HG02588 (cell line): ENCODE data around the gene DCTN2.

Experiments used
- ATAC-seq: cut with Tn5 transposase; IDR thresholded peaks from one replicate; pipeline ENCODE4 v1.9.1; 2021; ENCODE audit warnings: mild to moderate bottlenecking, moderate library complexity; ENCODE audit not compliant: unreplicated experiment

The DCTN2 gene

DNA sequence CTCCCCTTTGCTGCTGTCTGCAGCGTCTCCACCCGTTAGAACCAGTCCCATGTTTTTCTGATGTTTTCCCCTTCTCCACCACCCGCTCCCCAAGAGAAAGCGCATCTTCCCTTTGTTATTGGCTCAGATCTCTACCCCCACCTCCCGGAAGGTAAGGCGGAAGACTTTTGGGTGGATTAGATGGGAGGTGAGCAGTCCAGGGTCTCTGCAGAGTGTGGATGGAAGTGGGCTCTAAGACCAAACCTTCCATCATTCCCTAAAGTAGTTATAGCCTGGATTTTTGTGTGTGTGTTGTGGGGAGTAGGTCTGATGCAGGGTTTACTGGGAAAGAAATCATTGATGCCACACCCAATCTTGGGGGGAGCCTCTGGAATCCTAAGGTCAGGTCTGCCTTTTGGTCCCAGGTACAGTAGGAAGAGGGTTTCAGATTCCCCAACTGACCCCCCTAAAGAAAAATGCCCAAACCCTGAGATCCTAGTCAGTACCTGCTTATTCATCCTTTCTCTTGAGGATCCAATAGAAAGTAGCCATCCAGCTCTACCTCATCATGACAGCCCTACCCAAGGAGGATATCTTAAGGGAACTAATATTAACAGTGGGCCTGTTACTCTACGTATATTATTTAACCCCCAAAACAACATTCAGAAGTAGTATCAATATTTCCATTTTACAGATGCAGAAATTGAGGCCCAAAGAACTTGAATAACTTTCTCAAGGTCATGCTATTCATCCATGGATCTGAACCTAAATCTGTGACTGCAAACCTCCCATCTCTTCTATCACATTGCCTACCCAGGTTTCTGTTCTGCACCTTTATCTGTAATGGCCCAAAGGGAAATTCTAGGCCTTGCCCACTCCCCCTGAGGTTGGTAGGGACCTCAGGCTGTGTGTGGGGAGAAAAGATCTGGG lies 3.9 kb upstream of the DCTN2 start:
- no peak for ATAC-seq

DNA sequence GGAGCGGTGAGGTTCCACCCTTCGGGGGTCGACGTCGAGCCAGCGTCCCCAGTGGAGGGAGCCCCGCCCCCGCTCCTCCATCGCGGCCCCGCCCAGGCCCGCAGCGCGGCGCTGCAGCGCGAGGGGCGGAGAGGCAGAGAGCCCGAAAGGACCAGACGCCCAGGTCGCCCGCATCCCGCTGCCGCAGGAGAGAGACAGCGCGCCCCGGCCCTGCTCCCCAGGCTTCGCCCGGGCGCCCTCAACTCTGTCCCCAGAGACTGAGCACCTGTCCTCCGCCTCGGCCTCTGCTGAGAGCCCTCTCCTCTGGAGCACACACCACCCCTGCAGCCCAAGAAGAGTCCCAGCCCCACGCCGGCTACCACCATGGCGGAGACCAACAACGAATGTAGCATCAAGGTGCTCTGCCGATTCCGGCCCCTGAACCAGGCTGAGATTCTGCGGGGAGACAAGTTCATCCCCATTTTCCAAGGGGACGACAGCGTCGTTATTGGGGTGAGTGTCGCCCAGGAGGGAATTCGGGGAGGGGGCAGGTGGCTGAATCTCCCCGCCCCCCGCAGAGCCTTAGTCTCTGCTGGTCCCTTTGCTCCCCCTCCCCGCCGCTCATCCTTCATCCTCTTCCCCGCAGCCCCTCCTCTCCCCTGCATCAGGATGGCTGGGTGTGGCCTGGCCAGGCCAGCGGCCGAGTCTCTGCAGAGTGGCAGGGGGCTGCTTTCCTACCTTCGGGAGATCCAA lies 3.1 kb upstream of the DCTN2 start, which contains the start of gene KIF5A:
TSS of gene KIF5A (plus strand) at position 136 of the 732 bp plus-strand sequence. CDS start at position 364, 228 bp downstream.
- no peak for ATAC-seq

DNA sequence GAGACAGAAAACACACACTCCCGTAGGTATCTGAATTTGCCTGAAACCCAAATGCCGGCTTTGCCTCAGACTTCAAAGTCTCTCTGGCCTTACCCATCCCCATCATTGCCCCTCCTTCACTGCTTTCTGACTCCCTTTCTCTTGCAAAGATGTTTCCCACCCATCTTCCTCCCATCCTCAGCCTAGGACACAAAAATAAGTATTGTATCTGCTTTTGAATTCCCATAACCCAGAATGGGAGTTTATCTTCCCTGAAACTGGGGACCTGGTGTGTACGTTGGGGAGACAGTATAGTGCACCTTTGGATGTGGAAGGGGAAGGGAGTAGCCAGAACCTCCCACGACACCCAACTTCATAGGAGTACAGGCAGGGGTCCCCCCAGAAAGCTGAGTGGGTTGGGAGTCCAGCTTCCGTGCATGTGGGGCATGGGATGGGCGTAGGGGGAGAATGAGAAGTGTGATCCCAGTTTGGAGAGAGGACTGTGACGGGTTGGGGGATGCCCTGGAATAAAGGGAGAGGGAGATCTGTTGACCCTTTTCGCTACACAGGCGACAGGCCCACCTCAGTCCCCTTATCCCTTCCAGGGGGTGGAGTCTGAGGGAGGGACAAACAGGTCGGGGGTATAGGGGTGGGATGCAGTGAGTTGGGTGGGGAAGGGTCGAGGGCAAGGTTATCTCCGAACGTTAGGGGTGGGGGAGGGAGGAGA lies 2.4 kb upstream of the DCTN2 start:
- ATAC-seq: no peak

DNA sequence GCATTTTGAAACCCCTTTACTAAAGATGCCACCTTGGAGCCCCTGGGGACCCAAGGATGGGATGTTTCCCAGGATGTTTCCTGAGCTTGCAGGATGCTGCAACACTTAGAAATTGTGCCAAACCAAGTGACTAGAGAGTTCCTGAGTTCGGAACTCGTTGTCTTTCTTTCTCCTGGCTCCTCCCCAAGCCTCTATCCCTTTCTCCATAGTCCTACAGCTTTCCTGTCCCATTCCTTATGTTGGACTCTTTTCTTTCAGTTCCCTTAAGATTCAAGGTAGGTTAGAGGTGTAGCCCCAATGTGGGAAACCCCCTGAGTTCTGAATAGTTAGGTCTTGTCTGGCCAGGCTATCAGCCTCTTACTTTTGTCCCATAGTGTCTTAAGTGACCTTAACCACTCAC lies 1.5 kb upstream of the DCTN2 start:
- no peak for ATAC-seq

DNA sequence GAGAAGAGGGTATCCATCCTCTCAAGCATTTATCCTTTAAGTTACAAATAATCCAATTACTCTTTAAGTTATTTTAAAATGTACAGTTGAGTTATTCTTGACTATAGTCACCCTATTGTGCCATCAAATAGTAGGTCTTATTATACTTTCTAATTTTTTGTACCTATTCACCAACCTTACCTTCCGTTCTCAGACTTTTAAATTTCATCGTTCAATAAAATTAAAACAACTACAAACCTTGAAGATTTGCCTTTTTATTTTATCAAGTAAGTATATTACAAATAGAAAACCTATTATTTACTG lies 972 bp upstream of the DCTN2 start:
- no peak for ATAC-seq

DNA sequence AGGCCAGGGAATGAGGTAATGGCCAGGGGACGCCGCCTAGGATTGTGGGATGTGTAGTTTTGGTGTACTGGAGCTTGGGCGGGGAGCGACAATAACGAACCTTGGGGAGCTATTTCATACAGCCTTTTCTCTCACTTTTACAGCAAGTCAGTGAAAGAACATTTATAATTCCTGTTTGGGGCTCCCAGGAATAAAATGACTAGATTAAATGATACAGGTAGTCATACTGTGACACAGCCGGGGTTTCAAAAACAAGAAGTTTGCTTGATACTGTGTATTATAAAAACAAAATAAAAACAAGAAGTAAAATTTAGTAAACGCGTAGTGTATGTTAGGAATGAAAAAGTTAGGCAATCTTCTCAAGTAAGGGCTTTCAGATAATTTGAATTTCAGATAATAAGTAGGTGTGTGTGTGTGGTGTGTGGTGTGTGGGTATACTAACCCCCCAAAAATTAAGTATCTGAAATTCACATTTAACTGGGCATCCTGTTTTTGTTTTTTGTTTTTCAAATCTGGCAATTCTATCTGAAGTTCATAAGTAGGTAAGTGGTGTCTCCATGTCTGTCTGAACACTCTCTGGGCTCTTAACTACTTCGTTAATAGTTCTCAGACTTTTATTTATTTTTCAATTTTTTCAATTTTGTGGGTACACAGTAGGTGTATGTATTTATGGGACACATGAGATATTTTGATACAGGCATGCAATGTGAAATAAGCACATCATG lies 458 bp upstream of the DCTN2 start:
- ATAC-seq: no peak

DNA sequence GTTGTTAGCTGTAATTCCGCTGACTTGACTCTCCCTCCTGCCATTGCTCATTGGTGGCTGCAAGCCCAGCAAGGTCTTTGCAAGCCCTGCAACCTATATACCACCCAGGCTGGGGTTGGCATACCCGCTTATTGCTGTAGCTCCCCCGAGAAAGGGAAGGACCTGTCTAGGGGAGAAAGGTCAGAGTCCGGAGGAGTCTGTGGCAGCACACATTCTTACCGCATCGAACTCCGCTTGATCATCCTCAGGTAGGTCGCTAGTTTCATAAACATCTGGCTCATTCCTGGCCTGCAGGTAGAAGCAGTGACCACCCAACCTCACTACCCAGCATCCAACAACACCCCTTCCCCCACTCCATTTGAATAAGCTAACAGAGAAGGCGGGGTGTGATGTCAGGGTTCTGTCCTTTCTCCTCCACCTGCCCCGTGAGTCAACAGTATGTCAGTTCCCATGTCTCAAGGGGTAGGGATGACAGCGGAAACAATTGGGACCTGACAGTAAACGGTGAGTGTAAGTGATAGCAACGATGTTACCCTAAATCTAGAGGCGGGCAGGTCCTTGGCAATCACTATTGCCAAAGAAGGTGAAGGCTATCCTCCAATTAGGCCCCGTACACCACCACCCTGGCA lies 1.1 kb downstream of the DCTN2 start:
- no peak for ATAC-seq

DNA sequence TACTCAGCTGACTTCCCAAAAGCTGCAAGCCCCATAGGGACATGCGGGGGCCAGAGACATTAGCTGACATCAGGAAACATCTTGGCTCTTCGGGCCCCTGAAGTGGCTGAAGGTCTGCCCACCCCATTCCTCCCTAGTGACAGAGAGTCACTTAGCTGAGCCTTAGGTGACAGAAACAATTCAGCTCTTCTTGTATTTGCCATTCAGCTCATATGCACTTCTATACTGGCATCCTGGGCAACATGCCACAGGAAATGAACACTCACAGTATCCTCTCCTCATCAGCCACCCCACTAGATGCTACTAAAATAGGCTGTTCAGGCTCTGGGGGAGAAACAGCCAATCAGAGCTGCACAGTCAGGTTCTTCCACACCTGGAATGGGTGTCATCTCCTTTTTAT lies 3.4 kb downstream of the DCTN2 start:
- ATAC-seq: no peak

DNA sequence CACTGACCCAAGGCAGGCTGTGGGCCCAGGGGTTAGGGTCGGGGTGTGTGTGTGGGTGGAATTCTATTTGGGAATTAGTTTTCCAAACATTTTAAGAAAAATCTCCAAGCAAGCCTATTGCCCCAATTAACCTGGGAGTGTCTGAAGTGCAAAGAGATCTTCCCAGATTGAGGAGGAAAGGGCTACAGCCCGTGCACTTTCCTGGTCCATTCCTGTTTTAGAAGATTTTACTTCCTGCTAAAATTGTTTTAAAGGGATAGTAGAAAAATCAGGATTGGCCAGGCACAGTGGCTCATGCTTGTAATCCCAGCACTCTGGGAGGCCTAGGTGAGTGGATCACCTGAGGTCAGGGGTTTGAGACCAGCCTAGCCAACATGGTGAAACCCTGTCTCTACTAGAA lies 5.3 kb downstream of the DCTN2 start:
- no peak for ATAC-seq

DNA sequence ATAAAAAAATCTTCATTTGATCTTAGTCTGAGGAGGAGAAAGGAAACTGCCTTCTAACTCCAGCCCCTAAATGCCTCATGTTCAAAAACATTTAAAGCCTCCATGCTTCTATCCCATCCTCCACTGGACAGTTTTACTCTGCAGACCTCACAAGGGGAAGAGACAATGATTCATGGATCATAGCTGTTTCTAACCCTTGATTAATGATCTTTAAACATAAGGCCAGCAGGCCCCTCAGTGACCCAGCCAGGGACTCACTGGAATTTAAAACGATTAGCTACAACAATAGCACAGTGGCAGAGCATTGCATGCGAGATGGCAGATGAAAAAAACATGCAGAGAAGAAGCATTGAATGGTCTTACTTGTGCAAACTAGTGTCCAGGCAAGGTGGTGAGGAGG lies 6.0 kb downstream of the DCTN2 start:
- ATAC-seq: no peak

DNA sequence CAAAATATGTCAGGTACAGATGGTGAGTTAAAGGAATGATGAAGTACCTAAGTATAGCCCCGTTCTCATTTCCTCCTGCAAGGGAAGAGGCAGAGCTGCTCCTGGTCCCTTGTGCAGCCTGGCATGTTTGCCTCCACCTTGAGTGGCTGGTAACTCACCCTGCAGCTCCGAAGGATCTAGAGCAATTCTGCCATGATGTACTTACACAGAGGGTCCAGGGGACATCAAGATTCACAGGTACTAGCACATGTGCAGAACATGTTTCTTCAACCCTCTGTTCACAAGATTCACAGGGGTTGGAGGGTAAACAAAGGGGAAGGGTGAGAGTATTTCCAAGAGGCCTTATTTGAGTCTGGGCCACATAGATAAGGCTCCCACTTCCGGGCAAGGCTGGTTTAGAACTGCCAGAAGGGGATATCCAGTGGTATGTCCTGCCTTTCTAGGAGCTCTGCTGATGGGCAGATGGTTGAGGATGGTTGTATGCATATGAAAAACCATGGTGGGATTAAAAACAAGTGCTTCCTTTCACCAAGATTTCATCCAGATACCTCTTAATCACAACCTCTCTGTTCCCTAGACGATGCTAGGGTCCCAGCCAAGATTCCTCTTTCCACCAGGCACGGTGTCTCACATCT lies 7.7 kb downstream of the DCTN2 start:
- ATAC-seq: no peak

DNA sequence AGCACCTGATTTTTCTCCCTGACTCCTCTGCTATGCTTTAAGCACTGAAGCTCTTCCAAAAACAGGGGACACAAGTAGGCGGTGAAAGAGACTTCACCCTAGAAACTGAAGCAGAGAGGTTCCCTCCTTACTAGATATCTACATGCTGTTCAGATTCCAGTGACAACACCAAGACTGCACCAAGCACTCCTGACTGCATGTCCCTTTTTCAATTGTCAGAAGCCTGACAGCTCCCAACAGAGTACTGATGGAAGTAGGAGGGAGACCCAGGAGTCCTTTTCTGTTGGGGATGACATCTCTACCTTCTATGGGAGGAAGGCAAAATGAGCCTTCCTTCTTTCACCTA lies 10.4 kb downstream of the DCTN2 start:
- no peak for ATAC-seq

DNA sequence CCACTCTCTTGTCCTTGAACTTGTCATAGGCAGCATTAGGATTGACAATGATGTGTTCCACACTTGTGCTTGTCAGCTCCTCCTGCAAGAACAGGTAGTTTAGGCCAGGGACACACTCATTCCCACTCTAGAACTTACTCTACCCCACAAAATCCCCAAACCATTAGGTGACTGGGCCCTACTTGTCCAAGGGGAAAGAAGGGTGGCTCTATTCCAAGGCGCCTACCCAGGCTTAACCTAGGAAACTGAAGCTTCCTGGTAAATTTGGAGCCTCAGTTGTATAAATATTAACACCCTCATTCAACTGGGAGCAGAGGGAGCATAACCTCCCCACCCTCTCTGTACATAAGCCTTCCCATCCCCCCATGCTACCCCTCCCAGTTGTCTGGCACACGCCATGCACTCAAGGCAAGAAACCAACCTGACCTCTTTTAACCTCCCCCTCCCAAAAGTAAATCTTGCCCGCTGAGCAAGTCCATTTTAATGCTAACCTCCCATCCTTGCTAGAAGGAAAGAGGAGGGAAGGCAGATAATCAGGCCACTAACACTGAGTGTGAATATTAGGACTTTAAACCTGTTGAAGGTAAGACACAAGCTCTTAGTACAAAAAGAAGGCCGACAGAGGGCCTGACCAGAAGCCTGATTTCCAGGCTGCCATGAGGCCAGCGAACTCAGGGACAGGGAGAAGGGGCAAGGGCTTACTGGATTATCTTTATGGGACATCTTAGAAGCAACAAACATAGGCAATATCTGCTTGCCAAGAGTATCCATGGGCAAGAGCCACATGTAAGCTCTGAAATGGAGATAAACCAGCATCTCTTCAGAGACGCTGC lies 11.0 kb downstream of the DCTN2 start:
- no peak for ATAC-seq

DNA sequence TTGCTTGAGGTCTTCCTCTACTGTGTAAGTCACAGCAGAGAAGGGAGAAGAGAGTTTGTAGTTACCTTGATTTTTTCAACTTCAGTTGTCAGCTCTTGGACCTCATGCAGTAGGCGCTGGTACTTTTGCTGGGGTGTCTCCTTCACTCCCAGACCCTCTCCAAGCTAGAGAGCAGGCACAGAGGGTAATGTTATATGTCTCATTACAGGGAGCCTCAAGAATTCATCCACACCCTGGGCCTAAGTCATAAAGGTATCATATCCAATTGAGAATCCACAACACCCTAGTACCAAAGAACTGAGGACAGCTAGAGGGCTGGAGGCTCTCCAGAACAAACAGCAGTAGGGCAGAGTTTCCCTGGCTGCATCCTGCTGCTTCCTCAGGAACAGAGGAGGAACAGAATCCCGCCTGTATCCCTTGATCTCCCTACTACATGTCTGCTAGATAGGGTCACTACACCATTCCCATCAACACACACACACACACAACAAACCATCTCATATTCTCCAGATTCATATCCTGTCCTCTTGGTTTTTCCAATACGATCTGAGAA lies 11.9 kb downstream of the DCTN2 start:
- no peak for ATAC-seq

DNA sequence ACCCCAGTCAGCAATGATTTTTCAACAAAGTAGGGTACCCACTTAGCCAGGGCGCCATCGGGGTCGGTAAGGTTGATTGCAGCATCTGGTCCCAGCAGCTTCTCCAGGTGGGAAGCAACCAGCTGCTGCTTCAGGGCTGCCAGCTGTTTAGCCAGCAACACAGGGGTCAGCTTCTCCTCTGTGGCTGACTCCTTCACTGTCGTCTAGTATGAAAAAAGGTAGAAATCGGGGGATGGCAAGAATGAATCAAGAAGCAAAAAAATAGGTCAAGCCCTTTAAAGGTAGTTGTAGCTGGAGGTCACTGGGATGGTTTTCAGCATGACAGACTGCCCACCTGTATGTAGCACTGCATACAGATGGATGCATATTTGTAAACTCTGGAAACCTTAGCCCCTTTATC lies 12.7 kb downstream of the DCTN2 start:
- ATAC-seq: no peak

DNA sequence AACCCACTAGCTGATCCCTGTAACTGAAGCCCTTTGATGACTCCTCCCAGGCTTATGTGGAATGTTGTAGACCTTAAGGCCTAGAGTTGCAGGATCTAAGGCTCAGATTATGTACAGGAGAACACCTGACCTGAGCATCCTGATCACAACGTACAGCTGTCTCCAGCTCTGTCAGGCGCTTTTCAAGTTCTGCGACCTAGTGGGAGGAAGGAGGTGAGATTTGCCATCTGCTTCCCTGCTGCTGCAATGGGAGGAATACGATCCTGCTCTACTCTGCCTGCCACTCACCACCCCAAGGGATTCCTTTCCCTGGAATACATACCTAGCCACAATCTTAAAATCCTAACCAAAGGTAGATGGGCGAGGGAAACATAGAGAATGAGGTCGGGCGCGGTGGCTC lies 13.9 kb downstream of the DCTN2 start:
- no peak for ATAC-seq

DNA sequence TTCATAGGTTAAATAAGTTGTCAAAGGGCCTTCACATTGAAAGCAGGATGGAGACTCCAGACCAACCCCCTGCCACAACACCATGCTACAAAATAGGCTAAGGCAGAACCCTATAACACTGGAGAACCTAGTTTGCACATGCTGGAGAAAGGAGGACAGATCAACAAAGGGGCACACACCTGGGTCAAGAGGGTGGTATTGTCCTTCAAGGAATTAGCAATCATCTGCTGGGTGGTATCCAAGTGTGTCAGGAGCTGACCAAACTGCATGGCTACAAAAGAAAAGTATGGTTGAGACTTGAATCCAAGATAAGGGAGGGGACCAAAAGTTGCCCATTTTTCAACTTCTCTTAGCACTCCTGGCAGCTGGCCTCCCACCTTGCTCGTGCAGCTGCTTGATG lies 15.2 kb downstream of the DCTN2 start:
- no peak for ATAC-seq

DNA sequence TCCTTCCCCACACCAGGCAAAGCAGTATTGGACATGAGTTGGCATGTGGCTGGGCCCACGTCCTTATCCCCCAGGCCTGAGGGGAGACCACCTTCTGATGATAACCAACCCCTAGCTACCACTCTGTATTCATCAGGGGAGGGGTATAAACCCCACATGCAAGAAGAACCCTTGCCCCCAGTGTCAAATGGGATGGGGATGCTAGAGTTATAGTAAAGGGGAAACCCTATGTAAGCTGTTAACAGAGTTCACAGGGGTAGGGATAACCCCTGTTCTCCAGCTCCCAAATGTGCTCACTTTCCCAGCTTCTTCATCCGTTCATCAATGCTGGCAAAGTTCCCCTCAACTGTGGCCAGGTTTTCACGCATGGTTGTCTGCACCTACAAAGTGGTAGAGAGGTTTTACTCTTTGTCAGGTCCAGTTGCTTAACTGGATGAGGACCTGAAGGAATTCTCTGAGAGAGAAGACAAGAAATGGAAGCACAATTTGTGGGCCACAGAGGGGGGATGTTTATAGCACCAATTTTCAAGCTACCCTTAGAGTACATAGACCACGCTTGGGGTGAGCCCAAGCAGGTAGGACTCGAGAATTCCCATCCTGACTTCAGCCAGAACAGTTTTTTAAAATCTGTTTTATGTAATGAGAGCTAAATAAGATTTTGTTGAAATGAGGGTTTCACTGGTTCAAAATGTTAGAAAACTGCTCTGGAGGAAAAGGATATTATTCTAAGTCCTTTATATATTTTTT lies 16.4 kb downstream of the DCTN2 start:
- ATAC-seq: no peak
